Measurements from ENCODE around the gene KBTBD12.

DNA sequence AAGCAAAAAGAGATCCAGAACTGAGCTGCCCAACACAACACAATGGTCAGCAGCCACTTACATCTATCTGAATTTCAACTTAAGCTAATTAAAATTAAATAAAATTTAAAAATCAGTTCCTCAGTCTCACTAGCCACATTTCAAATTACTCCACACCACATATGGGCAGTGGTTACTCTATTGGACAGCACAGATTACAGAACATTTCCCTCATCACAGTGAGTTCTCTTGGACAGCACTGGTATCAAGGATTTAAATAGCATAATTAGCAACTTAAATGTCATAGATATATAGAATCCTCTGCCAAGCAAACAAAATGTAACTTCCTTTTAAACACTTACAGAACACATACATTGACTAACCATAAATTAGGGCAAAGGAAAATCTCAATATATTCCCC, 64.4 kb downstream of the KBTBD12 start:
- TF ChIP-seq, protein P1, sequence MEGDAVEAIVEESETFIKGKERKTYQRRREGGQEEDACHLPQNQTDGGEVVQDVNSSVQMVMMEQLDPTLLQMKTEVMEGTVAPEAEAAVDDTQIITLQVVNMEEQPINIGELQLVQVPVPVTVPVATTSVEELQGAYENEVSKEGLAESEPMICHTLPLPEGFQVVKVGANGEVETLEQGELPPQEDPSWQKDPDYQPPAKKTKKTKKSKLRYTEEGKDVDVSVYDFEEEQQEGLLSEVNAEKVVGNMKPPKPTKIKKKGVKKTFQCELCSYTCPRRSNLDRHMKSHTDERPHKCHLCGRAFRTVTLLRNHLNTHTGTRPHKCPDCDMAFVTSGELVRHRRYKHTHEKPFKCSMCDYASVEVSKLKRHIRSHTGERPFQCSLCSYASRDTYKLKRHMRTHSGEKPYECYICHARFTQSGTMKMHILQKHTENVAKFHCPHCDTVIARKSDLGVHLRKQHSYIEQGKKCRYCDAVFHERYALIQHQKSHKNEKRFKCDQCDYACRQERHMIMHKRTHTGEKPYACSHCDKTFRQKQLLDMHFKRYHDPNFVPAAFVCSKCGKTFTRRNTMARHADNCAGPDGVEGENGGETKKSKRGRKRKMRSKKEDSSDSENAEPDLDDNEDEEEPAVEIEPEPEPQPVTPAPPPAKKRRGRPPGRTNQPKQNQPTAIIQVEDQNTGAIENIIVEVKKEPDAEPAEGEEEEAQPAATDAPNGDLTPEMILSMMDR (IDR thresholded peaks at IDR 0.05; ENCODE audit: insufficient read depth, low read length, poor library complexity, severe bottlenecking), result no peak
- TF ChIP-seq EZH2phosphoT487 (conservative IDR thresholded peaks at IDR 0.05; ENCODE audit: low read length), result no peak
